Stimulated activated naive CD4-positive, alpha-beta T cell treated with Interleukin-2 at 50 U/mL for 16 hours (primary cell): ENCODE results near the gene HOXD9.

Experiments used
- DNase-seq: peaks from one replicate; lab custom pipeline; 2025; lab: John Stamatoyannopoulos, UW

The HOXD9 gene

DNA sequence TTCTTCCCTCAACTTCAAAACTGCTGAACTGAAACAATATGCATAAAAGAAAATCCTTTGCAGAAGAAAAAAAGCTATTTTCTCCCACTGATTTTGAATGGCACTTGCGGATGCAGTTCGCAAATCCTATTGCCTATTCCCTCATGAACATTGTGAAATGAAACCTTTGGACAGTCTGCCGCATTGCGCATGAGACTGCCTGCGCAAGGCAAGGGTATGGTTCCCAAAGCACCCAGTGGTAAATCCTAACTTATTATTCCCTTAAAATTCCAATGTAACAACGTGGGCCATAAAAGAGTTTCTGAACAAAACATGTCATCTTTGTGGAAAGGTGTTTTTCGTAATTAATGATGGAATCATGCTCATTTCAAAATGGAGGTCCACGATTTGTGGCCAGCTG, 15.4 kb downstream of the HOXD9 start:
- no peak for DNase-seq

DNA sequence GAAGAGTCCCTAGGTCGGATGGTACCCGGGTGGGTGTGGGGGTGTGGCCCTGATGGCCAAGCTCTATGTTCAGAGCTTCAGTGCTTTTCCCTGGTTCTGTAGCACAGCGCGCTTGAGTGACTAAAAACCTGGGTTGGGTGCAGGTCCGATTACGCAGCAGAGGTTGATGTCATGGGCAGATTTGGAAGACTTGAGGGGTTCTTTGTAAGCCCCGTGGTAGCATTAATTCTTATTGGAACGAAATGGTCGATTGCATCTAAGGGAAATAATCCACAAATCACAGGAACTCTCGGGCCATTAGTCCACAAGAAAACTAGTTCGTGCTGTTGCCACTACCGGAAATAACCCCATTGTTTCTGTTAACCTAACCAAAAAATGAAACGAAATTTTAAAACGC, 16.0 kb downstream of the HOXD9 start:
- no peak for DNase-seq

DNA sequence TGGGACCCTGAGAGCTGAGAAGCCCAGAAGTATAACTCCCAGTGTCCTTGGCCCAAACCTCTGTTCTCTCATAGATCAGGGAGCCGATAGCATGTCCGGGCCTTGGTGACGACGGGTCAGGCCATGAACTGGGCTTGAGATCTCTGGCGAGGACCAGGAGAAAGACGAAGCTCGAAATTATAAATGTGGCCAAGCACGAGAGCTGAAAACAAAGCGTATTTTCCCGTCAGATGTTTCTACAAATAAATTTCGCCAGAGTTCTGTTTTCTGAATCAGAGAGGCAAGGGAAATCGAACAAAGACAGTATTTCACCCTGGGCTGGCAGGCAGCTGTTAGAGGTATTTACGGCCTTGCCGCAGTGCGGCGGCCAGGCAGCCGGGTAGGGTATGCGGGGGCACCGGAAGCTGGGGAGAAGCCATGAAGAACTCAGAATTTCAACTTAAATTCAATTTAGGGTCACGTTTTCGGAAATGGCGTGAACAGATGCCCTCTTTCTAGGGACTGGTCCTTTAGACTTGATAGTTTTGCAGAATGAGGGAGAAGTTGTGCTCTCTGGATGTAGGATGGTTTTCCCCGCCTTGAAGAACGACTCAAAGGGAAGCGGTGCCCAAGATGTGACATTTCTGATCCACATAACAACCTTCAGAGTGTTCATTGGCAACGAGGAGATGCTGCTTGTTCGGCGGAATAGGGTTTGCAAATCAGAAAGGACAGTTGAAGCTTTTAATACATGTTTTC, 16.6 kb downstream of the HOXD9 start:
- DNase-seq = no peak

DNA sequence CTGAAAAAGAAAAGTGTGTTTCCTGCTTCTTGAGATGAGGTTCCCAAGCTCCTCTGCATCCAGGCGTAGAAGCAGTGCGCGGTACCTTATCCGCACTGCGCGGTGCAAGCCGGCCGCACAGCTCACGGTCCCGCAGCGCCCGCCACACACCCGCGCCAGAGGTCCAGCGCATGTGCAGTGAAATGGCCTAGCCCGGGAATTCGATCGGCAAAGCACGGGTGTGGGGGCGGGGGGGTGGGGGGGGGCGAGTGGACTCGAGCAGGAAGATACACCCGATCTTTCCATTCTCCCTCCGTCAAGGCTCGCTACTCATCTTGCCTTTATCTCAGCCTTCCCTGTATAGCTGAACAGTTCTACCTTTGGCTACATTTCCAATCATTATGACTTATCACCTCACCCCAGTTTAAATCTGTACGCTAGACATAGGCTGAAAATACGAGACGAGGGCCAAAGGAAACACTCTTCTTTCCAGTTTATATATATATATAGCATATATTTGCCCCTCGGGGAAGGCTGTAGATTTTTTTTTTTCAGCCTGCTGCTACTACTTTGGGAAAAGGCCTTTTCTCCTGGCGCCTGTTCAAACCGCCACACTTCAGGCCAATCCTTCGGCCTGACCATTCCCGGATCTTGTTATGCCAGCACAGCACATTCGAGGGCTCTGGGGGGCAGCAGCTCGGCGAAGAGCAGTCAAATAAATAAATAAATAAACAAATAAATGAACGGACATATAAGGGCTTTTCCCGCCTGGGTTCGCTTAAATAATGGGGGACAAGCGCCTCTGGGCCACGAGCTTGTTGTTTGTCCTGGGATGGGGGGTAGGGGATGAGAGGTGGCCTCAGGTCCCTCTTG, 17.4 kb downstream of the HOXD9 start:
- DNase-seq = no peak

DNA sequence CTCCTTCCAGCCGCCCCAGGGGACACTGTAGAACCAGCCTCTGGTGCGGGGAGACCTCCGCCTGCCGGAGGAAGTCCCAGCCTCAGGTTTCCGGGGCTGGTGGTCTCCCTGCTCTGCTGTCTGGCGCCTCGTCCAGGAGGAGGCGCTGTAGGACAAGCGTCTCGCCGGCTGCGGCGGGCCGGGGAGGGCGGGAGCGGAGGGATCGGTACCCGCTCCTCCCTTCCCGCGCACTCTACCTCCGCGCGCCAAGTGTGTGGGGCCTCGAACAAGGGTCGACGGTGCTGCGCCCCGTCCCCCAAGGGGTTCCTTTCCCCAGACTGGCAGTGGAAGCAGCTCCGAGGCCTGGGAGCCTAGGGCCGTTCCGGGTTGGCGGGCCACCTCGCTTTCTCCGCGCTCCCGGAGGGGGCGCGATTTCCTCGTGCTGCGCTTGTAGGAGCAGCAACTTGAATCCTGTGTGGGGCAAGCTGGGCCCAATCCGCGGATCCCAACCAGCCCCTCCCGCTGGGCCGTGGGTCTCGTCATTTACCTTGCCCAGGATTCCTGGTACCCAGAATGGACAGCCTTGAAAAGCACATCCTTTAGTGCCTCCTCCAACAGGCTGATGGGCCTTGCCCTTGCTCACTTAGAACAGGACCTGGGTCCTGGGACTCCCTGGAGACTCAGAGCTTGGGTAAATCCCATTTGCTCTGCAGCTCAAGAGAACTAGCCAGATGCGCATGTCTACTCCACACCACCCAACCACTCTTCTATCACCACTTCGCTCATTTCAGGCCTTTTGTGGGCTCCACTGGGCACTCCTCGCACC, 18.2 kb downstream of the HOXD9 start:
- DNase-seq = peak; percentile 28

DNA sequence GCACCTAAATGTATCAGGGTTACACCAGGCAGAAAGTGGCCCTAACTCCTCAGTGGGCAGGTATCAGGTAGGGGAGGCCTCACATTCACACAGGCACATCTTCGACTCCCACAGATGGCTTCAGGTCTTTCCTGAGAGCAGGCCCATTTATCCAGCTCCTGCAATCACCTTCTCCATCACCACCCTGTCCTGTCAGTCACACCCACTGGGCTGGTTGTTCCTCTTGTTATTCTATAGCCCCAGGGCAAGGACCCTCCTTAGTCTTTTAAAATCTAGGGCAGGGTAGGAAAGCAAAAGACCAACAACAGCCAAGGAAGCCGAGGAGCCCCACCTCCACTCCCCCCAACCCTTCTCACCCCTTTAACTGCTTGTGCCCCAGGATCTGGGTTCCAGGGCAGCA, 19.8 kb downstream of the HOXD9 start:
- DNase-seq = no peak

GRCh38 chr2:176145085-176145969, 22.8 kb downstream of the HOXD9 start:
- no peak for DNase-seq

DNA sequence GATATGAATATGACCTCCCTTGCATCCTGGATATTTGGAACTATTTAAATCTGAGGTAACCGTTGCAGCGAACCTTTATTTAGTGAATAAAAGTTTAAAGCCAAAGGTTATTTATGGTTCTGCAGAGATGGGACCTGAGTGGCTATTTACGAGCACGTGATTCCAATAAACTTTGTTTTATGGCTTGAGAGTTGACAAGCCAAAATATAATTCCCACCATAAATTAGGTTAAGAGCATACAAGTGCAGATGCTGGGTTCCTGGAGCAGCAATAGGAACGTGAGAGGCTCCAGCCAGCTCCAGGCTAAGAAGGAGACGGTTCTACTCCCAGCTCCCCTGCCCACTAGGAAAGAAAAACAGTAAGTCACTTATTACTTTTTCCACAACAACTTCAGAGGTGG, 23.6 kb downstream of the HOXD9 start:
- DNase-seq = no peak

- DNase-seq = no peak
These were observed 24.1 kb downstream of the HOXD9 start for GRCh38 chr2:176146645-176147044.

DNA sequence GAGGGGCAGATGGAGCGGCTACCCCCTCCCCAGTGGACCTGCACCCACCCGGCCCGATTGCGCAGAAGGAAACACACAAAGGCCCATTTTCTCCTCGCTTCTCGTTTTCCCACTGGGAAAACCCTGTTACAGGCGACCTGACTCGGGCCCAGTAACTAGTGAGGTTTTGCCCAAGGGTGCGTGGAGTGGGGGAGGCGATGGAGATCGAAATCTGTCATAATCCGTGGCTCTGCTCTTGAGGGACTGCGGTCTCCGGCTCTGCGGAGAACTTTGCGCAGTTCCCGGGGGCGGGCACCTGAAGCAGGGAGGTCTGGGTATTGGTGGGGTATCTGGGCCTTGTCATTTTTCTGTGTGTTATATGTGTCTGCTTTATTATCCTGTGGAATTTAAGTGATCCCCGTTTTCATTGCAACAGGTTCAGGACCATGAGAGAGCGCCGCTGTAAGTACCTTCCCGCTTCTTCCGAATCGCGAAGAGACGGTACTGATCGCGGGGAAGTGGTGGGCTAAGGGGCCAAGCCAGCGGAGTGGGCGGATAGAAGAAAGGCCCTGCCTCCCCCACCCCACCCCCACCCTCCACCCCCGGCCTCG, 24.8 kb downstream of the HOXD9 start:
- DNase-seq = no peak

GRCh38 chr2:176147800-176148496, 25.4 kb downstream of the HOXD9 start:
- no peak for DNase-seq

GRCh38 chr2:176148751-176149421, 26.4 kb downstream of the HOXD9 start:
- DNase-seq = no peak

DNA sequence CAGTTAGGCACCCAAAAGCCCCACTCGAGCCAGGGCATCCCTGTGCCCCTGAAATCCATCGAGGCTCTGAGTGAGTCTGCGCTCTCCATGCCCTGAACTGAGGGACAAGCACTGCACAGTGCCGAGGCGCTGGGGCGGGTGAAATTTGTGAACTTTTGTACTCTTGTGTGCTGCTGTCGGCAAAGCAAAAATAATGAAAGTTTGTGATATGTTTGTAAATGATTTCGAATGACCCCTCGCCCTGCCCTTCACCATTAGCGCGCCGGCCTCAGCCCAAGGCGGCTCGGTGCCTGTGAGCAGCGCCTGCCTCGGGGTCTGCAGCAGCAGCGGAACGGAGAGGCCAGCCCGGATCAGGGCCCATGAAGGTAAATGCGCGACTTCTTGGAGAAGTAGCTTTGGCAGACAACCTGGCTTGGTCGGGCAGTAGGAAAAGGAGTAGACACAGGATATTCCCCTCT, 27.0 kb downstream of the HOXD9 start:
- DNase-seq = no peak

DNA sequence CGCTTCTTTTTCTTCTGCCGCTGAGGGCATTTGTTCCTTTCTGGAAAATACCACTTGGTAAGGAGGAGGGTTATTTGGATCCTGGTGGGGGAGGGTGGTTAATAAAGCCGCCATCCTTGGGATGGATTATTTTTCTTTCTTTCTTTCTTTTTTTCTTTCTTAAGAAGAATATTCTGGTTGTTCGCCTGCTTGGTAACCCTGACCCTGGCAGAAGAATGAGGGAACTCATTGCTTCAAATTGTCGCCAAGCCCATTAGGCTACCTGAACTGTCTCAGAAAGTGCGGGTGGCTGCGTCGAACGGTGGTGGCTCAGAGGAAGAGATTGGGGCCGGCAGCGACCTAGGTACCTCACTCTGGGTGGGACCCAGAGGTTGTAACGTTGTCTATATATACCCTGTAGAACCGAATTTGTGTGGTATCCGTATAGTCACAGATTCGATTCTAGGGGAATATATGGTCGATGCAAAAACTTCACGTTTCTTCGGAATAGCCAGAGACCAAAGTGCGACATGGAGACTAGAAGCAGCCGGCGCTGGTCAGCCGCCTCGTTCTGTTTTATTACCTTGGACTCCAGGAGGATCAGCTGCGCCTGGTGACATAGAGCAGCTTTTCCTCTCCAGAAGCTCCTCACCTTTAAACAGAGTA, 27.5 kb downstream of the HOXD9 start:
- no peak for DNase-seq

GRCh38 chr2:176150584-176151441, 28.3 kb downstream of the HOXD9 start:
- DNase-seq = no peak

- DNase-seq = no peak
These were observed 29.1 kb downstream of the HOXD9 start, which contains the start of gene HOXD4 for GRCh38 chr2:176151442-176152287. HOXD4 (plus strand) TSS chr2:176151550; CDS start chr2:176151634, 84 bp downstream.
